Mesodermal cell (in vitro differentiated cells): Measurements from ENCODE around the gene LARGE1.

Experiments
- H3K27ac ChIP-seq: 2 replicates; pipeline ENCODE4 v1.7.0; 2013; ENCODE audit warnings: mild to moderate bottlenecking, low read depth, low read length, moderate library complexity; ENCODE audit not compliant: severe bottlenecking
- H3K36me3 ChIP-seq: 2 replicates; pipeline ENCODE4 v1.7.1; 2013; ENCODE audit warnings: mild to moderate bottlenecking, low read length, moderate library complexity; ENCODE audit not compliant: control insufficient read depth, insufficient read depth
- H3K4me1 ChIP-seq: one replicate; pipeline ENCODE4 v1.7.1; 2013; ENCODE audit warnings: mild to moderate bottlenecking, low read length; ENCODE audit not compliant: insufficient read depth, control insufficient read depth, poor library complexity, severe bottlenecking
- H3K4me3 ChIP-seq: 2 replicates; pipeline ENCODE4 v1.7.0; 2013; ENCODE audit warnings: low read length, control low read depth, mild to moderate bottlenecking; ENCODE audit not compliant: insufficient read depth, poor library complexity, severe bottlenecking; ENCODE audit errors: extremely low read depth
- H3K9me3 ChIP-seq: 2 replicates; pipeline ENCODE4 v1.7.1; 2013; ENCODE audit warnings: mild to moderate bottlenecking, low read length, moderate library complexity; ENCODE audit not compliant: control insufficient read depth
- WGBS, 2 experiments: methylation state at CpG; one replicate each; pipeline ENCODE4 v1.1.5; 2013; ENCODE audit warnings: missing lambda C conversion rate in 2 of 2; ENCODE audit not compliant: insufficient coverage in 2 of 2; 5-methylcytosine and 5-hydroxymethylcytosine counted together

The LARGE1 gene

GRCh38 chr22:33781411-33781810, 138.9 kb downstream of the LARGE1 start:
- Histone ChIP-seq H3K4me3 (no peak overlapping the region), H3K4me1 (peaks cover 11% of the 10 kb centered on the region), H3K9me3 (no peaks in the 10 kb centered on the region), H3K36me3 (no peaks in the 10 kb centered on the region), H3K27ac (no peak overlapping the region)
- WGBS, 2 experiments = 76% methylated on average over 3 of the region's 5 CpGs; no CpG with 5 or more reads in 1 of the 2 experiments

- Histone ChIP-seq H3K9me3 (no peaks in the 10 kb centered on the region), H3K27ac (no peak overlapping the region), H3K4me1 (peaks cover 5% of the 10 kb centered on the region), H3K4me3 (no peak overlapping the region), H3K36me3 (no peaks in the 10 kb centered on the region)
- 75% methylated on average over 2 of the region's 5 CpGs; no CpG with 5 or more reads in 1 of the 2 experiments for WGBS, 2 experiments
Observed at GRCh38 chr22:33780531-33781136, 139.6 kb downstream of the LARGE1 start.

- no peaks in the 10 kb centered on the region for H3K4me1 ChIP-seq
- H3K27ac ChIP-seq = no peak overlapping the region
- no peaks in the 10 kb centered on the region for H3K9me3 ChIP-seq
- no peaks in the 10 kb centered on the region for H3K36me3 ChIP-seq
- H3K4me3 ChIP-seq = no peak overlapping the region
- WGBS, 2 experiments = 79 to 89% methylated on average over 1 to 2 of the region's 3 CpGs
Observed at GRCh38 chr22:33779243-33779642, 141.0 kb downstream of the LARGE1 start.

- no peak overlapping the region for H3K27ac ChIP-seq
- H3K4me1 ChIP-seq = peaks cover 10% of the 10 kb centered on the region
- WGBS, 2 experiments = 62 to 91% methylated on average over 3 to 5 of the region's 7 CpGs
- no peaks in the 10 kb centered on the region for H3K9me3 ChIP-seq
- H3K36me3 ChIP-seq = no peaks in the 10 kb centered on the region
- H3K4me3 ChIP-seq = no peak overlapping the region
Observed at GRCh38 chr22:33776491-33776890, 143.8 kb downstream of the LARGE1 start.

GRCh38 chr22:33774781-33775180, 145.5 kb downstream of the LARGE1 start:
- Histone ChIP-seq H3K27ac (no peak overlapping the region), H3K4me1 (peaks cover 10% of the 10 kb centered on the region), H3K4me3 (no peak overlapping the region), H3K36me3 (no peaks in the 10 kb centered on the region), H3K9me3 (no peaks in the 10 kb centered on the region)
- WGBS, 2 experiments = 78 to 90% methylated on average over 3 to 5 of the region's 6 CpGs

- no peak overlapping the region for H3K4me3 ChIP-seq
- no peaks in the 10 kb centered on the region for H3K9me3 ChIP-seq
- no peaks in the 10 kb centered on the region for H3K36me3 ChIP-seq
- H3K27ac ChIP-seq = no peak overlapping the region
- 93% methylated on average over 3 of the region's 6 CpGs; no CpG with 5 or more reads in 1 of the 2 experiments for WGBS, 2 experiments
- peaks cover 10% of the 10 kb centered on the region for H3K4me1 ChIP-seq
Observed at GRCh38 chr22:33772745-33773144, 147.5 kb downstream of the LARGE1 start.

GRCh38 chr22:33771136-33771535, 149.1 kb downstream of the LARGE1 start:
- Histone ChIP-seq H3K4me1 (peaks cover 10% of the 10 kb centered on the region), H3K27ac (no peak overlapping the region)
- WGBS, 2 experiments = 88 to 90% methylated on average over 3 to 4 of the region's 4 CpGs

GRCh38 chr22:33770723-33771122, 149.6 kb downstream of the LARGE1 start:
- 96 to 97% methylated on average over 3 of the region's 3 CpGs for WGBS, 2 experiments

More at GRCh38 chr22:33771136-33771535, 149.1 kb downstream of the LARGE1 start:
- H3K36me3 ChIP-seq = no peaks in the 10 kb centered on the region
- H3K4me3 ChIP-seq = no peak overlapping the region
- no peaks in the 10 kb centered on the region for H3K9me3 ChIP-seq

GRCh38 chr22:33766091-33766490, 154.2 kb downstream of the LARGE1 start:
- WGBS, 2 experiments = 95 to 97% methylated on average over 4 to 6 of the region's 7 CpGs
- Histone ChIP-seq H3K9me3 (no peaks in the 10 kb centered on the region), H3K36me3 (no peaks in the 10 kb centered on the region), H3K4me1 (no peaks in the 10 kb centered on the region), H3K27ac (no peak overlapping the region), H3K4me3 (no peak overlapping the region)

More at GRCh38 chr22:33770723-33771122, 149.6 kb downstream of the LARGE1 start:
- Histone ChIP-seq H3K36me3 (no peaks in the 10 kb centered on the region), H3K9me3 (no peaks in the 10 kb centered on the region), H3K27ac (no peak overlapping the region), H3K4me3 (no peak overlapping the region), H3K4me1 (peaks cover 10% of the 10 kb centered on the region)

GRCh38 chr22:33758961-33759360, 161.3 kb downstream of the LARGE1 start:
- Histone ChIP-seq H3K4me3 (no peak overlapping the region), H3K4me1 (peaks cover 11% of the 10 kb centered on the region), H3K27ac (no peak overlapping the region), H3K36me3 (peaks cover 4% of the 10 kb centered on the region), H3K9me3 (no peaks in the 10 kb centered on the region)

- WGBS, 2 experiments = 72 to 73% methylated on average over 8 to 9 of the region's 9 CpGs
- Histone ChIP-seq H3K4me1 (peaks cover 11% of the 10 kb centered on the region), H3K4me3 (no peak overlapping the region), H3K27ac (no peak overlapping the region), H3K36me3 (peaks cover 4% of the 10 kb centered on the region), H3K9me3 (no peaks in the 10 kb centered on the region)
Observed at GRCh38 chr22:33757802-33758483, 162.3 kb downstream of the LARGE1 start.
